GM12874 (cell line): ENCODE results near the gene ZEB2.

Experiments
- CTCF ChIP-seq: IDR thresholded peaks from 2 replicates; pipeline ENCODE4 v1.5.1; 2011; ENCODE audit warnings: low read depth, mild to moderate bottlenecking, control low read depth, low read length, moderate library complexity; ENCODE audit not compliant: insufficient read depth

Gene ZEB2

DNA sequence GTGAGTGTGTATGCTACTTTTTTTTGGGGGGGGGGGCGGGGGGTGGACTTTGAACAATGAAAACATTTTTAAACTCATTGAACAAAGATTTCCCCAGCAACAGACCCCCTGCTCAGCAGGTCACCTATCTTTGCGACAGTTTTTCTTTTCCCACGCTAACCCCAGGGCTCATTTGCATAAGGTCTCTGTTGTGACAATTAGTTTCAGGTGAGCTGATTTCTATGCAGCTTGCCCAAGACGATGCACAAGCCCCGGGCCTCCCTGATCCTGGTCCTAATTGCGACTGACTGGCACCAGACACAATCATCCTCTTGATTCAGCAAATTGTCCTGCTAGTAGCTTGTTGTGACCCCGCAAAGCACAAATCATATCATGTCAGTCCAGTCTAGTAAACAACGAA, 40.3 kb downstream of the ZEB2 start:
- no peak for TF ChIP-seq CTCF

DNA sequence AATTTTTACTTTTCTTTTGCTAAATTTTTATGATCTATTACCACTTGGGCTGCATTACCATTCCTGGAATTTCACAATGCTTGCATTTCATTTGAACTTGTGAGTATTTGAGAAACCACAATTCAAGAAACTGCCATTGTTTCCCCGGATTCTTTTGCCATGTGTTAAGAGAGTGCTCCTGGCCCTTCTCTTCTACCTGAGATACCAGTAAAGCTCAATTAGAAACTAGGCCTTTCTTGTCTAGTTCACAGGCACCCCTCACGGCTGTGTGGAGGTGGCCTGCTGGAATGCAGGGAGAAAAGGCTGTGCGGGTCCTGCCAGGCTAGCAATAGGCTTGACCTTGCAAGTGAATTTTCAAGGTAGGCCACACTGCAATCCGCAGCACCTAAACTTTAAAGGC, 40.8 kb downstream of the ZEB2 start:
- no peak for TF ChIP-seq CTCF

- no peak for TF ChIP-seq CTCF
Measured at GRCh38 chr2:144477957-144478311, 42.0 kb downstream of the ZEB2 start.

- no peak for TF ChIP-seq CTCF
Measured at GRCh38 chr2:144477281-144477956, 42.5 kb downstream of the ZEB2 start.

GRCh38 chr2:144476682-144477081, 43.2 kb downstream of the ZEB2 start:
- TF ChIP-seq CTCF, result no peak

- no peak for TF ChIP-seq CTCF
Measured at GRCh38 chr2:144475569-144476275, 44.2 kb downstream of the ZEB2 start.

- TF ChIP-seq CTCF, result no peak
Measured at GRCh38 chr2:144475044-144475443, 44.9 kb downstream of the ZEB2 start.
